Activated T-cell treated with anti-CD3 and anti-CD28 coated beads for 1 hour (primary cell): ENCODE data around the gene SKA1.
"Not testable (repeated sequence)": the region's sequence is repeated elsewhere in the genome, so short reads cannot be mapped to it uniquely, and the experiment has no call there.

Experiments
- DNase-seq: peaks from one replicate; pipeline ENCODE4 v3.0.0-alpha.2; 2020; ENCODE audit warnings: low read depth

The SKA1 gene

GRCh38 chr18:50429207-50429948 lies 54.5 kb downstream of the SKA1 start:
- DNase-seq = no peak

- no peak for DNase-seq
Observed at GRCh38 chr18:50432915-50433314, 58.1 kb downstream of the SKA1 start.

- not testable (repeated sequence) for DNase-seq
Observed at GRCh38 chr18:50436742-50437141, 61.9 kb downstream of the SKA1 start.

GRCh38 chr18:50439460-50440015 lies 64.7 kb downstream of the SKA1 start:
- no peak for DNase-seq

- no peak for DNase-seq
Observed at GRCh38 chr18:50441016-50441415, 66.2 kb downstream of the SKA1 start.

GRCh38 chr18:50441501-50441900 lies 66.7 kb downstream of the SKA1 start:
- DNase-seq = no peak
